ENCODE results near the gene KCNK15.

KCNK15 gene

GRCh38 chr20:44736170-44737021, 9.3 kb upstream of the KCNK15 start:
- DNase-seq (ENCODE audit: low read depth in 2 of 2) = no peak

GRCh38 chr20:44737116-44737515, 8.5 kb upstream of the KCNK15 start:
- DNase-seq (ENCODE audit: low read depth in 2 of 2) = no peak

GRCh38 chr20:44738813-44739477, 6.7 kb upstream of the KCNK15 start:
- no peak for DNase-seq (ENCODE audit: low read depth in 2 of 2)

GRCh38 chr20:44739942-44740341, 5.7 kb upstream of the KCNK15 start:
- DNase-seq (ENCODE audit: low read depth in 2 of 2) = no peak

GRCh38 chr20:44742304-44743079, 3.2 kb upstream of the KCNK15 start:
- DNase-seq (ENCODE audit: low read depth in 2 of 2) = no peak

- DNase-seq (ENCODE audit: low read depth in 2 of 2) = no peak
These were observed 2.5 kb upstream of the KCNK15 start for GRCh38 chr20:44743080-44743701.

GRCh38 chr20:44743916-44744655, 1.6 kb upstream of the KCNK15 start:
- DNase-seq (ENCODE audit: low read depth in 2 of 2) = no peak

- no peak for DNase-seq (ENCODE audit: low read depth in 2 of 2)
These were observed 505 bp upstream of the KCNK15 start for GRCh38 chr20:44745122-44745597.

- DNase-seq (ENCODE audit: low read depth in 2 of 2) = no peak
These were observed 901 bp downstream of the KCNK15 start for GRCh38 chr20:44746367-44747165.

- peak in 1 of 2 donors; percentile 17 for DNase-seq (ENCODE audit: low read depth in 2 of 2)
These were observed 1.7 kb downstream of the KCNK15 start for GRCh38 chr20:44747166-44748004.

- no peak for DNase-seq (ENCODE audit: low read depth in 2 of 2)
These were observed 2.3 kb downstream of the KCNK15 start for GRCh38 chr20:44748005-44748370.

- DNase-seq (ENCODE audit: low read depth in 2 of 2) = no peak
These were observed 4.6 kb downstream of the KCNK15 start for GRCh38 chr20:44750081-44750805.

- DNase-seq (ENCODE audit: low read depth in 2 of 2) = no peak
These were observed 6.7 kb downstream of the KCNK15 start for GRCh38 chr20:44752099-44752931.

GRCh38 chr20:44754554-44754953, 8.9 kb downstream of the KCNK15 start:
- DNase-seq (ENCODE audit: low read depth in 2 of 2) = no peak

- DNase-seq (ENCODE audit: low read depth in 2 of 2) = no peak
These were observed 10.5 kb downstream of the KCNK15 start for GRCh38 chr20:44756011-44756688.

- no peak for DNase-seq (ENCODE audit: low read depth in 2 of 2)
These were observed 11.3 kb downstream of the KCNK15 start for GRCh38 chr20:44756956-44757355.
